ENCODE measurements around the gene PSMB7. TPM values are rescaled to one million over a fixed set of nuclear protein-coding genes. Genes with fewer than 3 reads are reported as not detected.

PSMB7 gene
- total RNA-seq, 1 donor from 2014 or later: 193 TPM

DNA sequence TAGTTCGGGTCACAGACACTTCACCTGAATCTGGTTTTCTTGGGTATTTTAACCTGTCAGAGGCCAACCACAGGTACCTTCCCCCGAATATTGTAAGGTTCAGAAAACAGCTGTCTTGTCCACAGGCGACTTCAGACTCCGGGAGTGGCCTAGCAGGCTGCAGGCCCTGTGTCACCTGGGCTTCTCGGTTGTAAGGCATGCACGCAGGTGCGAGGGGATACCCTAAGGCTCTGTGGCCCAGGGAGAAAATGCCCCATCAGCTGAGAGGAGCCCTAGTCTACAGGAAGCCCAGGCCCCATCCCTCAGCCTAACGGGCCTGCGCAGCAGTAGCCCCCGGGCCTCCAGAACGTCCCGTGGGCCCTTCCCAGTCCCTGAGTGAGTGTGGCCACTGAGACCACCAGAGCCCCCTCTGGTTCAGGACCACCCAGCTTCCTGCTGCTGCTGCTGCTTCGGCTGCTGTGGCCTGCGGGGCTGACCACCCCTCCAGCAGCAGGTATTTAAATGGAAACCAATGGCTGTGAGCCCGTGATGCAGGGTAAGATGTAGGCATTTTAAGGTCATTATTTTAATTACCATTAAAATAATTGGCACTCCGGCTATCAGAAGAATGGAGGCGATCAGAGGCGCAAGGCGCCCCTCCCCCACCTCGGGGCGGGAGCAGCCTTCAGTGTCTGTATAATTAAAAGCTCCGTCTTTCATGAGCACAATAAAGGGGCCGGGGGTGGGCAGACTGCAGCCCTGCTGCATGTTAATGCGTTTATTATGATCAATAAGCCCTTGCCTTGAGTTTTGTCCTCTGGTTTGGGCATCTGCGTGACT lies 65.4 kb downstream of the PSMB7 start:
- DNase-seq (ENCODE audit: low read depth): no peak
- TF ChIP-seq, protein P1, sequence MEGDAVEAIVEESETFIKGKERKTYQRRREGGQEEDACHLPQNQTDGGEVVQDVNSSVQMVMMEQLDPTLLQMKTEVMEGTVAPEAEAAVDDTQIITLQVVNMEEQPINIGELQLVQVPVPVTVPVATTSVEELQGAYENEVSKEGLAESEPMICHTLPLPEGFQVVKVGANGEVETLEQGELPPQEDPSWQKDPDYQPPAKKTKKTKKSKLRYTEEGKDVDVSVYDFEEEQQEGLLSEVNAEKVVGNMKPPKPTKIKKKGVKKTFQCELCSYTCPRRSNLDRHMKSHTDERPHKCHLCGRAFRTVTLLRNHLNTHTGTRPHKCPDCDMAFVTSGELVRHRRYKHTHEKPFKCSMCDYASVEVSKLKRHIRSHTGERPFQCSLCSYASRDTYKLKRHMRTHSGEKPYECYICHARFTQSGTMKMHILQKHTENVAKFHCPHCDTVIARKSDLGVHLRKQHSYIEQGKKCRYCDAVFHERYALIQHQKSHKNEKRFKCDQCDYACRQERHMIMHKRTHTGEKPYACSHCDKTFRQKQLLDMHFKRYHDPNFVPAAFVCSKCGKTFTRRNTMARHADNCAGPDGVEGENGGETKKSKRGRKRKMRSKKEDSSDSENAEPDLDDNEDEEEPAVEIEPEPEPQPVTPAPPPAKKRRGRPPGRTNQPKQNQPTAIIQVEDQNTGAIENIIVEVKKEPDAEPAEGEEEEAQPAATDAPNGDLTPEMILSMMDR (conservative IDR thresholded peaks at IDR 0.05; ENCODE audit: low read depth, low read length): no peak
- no peak overlapping the region for H3K4me3 ChIP-seq (ENCODE audit: low read depth, low read length)

DNA sequence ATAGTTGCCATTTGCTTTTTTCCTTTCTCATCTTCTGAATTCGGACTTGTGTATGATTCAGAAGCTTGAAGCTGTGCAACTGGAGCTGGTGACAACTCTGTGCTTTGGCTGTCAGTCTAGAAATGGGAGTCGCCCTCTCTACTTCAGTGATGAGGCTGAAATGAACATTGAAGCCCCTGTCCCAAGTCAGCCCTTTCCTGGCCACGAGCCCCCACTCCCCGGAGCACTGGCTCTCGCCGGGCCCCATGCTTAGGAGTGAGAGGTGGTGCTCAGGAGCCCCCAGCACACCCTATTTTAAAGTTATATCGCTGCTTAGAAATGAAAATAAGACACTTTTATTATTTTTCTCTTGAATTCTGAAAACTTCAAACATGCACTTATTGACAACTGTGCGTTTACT lies 66.0 kb downstream of the PSMB7 start:
- TF ChIP-seq, protein P1 (conservative IDR thresholded peaks at IDR 0.05; ENCODE audit: low read depth, low read length): no peak
- no peak overlapping the region for H3K4me3 ChIP-seq (ENCODE audit: low read depth, low read length)
- no peak for DNase-seq (ENCODE audit: low read depth)

DNA sequence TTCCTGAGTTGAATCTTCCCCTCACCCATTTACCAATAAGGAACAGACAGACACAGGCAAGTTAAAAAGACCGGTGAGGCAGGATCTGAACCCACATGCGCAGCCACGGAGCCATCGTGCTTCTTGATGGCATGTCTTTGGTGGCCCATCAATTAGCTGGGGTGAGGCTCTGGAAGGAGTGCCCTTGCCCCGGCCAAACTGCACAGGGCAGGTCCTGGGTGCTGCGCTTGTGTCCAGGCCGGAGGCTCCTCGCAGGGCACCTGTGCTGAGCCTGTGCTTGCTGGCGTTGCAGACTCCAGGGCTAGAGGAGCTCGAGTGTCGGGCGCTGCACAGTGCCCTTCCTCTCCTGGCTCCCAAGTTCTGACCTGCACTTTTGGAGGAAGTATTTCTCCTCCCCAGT lies 66.4 kb downstream of the PSMB7 start:
- no peak for DNase-seq (ENCODE audit: low read depth)
- no peak overlapping the region for H3K4me3 ChIP-seq (ENCODE audit: low read depth, low read length)
- TF ChIP-seq, protein P1 (conservative IDR thresholded peaks at IDR 0.05; ENCODE audit: low read depth, low read length): no peak

DNA sequence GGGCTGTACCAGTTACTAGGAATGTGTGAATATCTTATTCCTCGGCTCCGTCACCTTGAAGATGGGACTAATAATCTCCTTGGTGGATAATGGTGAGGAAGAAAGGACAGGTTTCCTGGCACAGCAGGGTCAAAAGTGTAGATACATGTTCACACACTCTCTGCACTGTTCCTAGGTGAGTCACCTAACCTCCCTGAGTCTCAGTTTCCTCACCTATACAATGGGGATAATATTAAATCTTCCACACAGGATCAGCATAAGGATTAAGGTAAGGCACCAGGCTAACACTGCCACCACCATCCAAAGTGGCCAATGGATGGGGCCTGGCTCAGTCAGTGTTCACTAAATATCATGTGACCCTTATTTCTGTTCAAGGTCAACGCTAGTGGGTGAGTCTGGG lies 66.9 kb downstream of the PSMB7 start:
- no peak for DNase-seq (ENCODE audit: low read depth)
- TF ChIP-seq, protein P1 (conservative IDR thresholded peaks at IDR 0.05; ENCODE audit: low read depth, low read length): no peak
- no peak overlapping the region for H3K4me3 ChIP-seq (ENCODE audit: low read depth, low read length)

DNA sequence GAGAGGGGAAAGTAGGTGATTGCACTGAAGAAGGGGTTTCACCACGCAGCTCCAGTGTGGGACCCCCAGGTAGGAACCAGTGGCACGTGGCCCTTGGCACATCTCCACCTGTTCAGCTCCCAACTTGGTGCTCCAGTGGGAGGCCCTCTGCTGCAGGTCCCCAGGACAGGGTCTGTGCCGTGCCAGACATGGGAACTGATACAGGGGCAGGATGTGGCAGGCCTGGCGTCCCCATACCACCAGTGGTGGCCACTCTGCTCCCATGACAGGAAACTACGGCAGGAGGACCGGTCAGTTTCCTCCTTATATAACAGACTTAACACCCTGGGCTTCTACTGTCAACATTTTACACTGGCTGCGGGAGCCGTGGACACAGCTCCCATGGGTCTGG lies 67.3 kb downstream of the PSMB7 start:
- DNase-seq (ENCODE audit: low read depth): no peak
- TF ChIP-seq, protein P1 (conservative IDR thresholded peaks at IDR 0.05; ENCODE audit: low read depth, low read length): no peak
- H3K4me3 ChIP-seq (ENCODE audit: low read depth, low read length): no peak overlapping the region

DNA sequence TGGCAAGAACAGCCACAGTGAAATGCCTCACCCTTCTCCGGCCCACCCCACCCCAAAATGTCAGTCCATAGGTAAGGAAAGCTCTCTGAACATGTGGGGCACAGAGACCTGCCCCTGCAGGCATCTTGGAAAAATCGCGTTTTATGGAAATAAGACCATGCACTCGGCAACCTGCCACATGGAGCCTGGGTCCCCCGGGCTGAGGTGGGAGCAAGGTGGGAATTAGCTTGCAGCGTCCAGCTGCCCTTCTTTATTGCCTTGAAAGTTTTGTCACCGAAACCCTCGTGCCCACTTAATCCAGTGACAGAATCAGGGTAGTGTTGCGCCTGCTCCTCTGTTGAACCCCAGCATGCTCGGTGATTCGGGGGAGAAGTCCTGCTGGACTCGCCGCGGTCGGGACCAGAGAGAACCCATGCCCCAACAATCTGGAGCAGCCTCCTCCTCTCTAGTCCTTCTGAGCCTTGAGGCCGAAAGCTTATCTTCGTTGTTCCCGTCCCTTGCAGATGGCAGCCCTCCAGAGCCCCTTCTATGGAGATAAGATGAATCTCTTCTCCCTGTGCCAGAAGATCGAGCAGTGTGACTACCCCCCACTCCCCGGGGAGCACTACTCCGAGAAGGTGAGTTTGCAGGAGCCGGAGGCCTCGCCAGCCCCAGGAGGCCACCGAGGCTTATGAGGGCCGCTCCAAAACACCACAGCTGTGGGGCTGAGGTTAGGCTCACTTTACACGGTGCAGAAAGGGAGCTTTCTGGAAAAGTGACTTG lies 67.9 kb downstream of the PSMB7 start:
- TF ChIP-seq, protein P1 (conservative IDR thresholded peaks at IDR 0.05; ENCODE audit: low read depth, low read length): no peak
- DNase-seq (ENCODE audit: low read depth): no peak
- H3K4me3 ChIP-seq (ENCODE audit: low read depth, low read length): no peak overlapping the region
